DOHH2 (cell line): ENCODE measurements around the gene ENPP6.

Source experiments
- H3F3A ChIP-seq: fragments of 200-600 bp; sonication (generic), shearing (Covaris generic); 2 replicates; pipeline ENCODE4 v1.6.0; 2016; ENCODE audit warnings: antibody characterized with exemption, mild to moderate bottlenecking; ENCODE audit not compliant: control insufficient read depth, insufficient read depth
- H3K27ac ChIP-seq: fragments of 200-600 bp; sonication (generic); 2 replicates; pipeline ENCODE4 v1.5.1; 2014; ENCODE audit warnings: low read depth, mild to moderate bottlenecking, low read length, moderate library complexity
- H3K27me3 ChIP-seq: fragments of 200-600 bp; sonication (generic); 2 replicates; pipeline ENCODE4 v1.6.1; 2014; ENCODE audit warnings: mild to moderate bottlenecking, low read length, mixed read lengths; ENCODE audit not compliant: control insufficient read depth
- H3K36me3 ChIP-seq: fragments of 200-600 bp; sonication (generic); 2 replicates; pipeline ENCODE4 v1.6.1; 2014; ENCODE audit warnings: mild to moderate bottlenecking, low read length, moderate library complexity, mixed read lengths; ENCODE audit not compliant: control insufficient read depth
- H3K4me1 ChIP-seq: fragments of 200-600 bp; sonication (generic); 2 replicates; pipeline ENCODE4 v1.6.1; 2014; ENCODE audit warnings: mild to moderate bottlenecking, low read length, mixed read lengths; ENCODE audit not compliant: control insufficient read depth
- H3K4me2 ChIP-seq: fragments of 200-600 bp; sonication (generic); 2 replicates; pipeline ENCODE4 v1.6.0; 2014; ENCODE audit warnings: mild to moderate bottlenecking, low read length, moderate library complexity
- H3K4me3 ChIP-seq: fragments of 200-600 bp; sonication (generic); 2 replicates; pipeline ENCODE4 v1.5.1; 2014; ENCODE audit warnings: mild to moderate bottlenecking, low read length, mixed read lengths
- H3K79me2 ChIP-seq: fragments of 200-600 bp; sonication (generic); 2 replicates; pipeline ENCODE4 v1.6.1; 2014; ENCODE audit warnings: mild to moderate bottlenecking, low read length, mixed read lengths; ENCODE audit not compliant: control insufficient read depth
- H3K9me2 ChIP-seq: fragments of 200-600 bp; sonication (generic); replicated peaks from 2 replicates; pipeline ENCODE4 v1.6.1; 2014; ENCODE audit warnings: mild to moderate bottlenecking, low read length, mixed read lengths; ENCODE audit not compliant: control insufficient read depth
- H3K9me3 ChIP-seq: fragments of 200-600 bp; sonication (generic); 2 replicates; pipeline ENCODE4 v1.6.1; 2014; ENCODE audit warnings: antibody characterized with exemption, low read length, mixed read lengths; ENCODE audit not compliant: control insufficient read depth, insufficient read depth
- H4K20me1 ChIP-seq: fragments of 200-600 bp; sonication (generic); 2 replicates; pipeline ENCODE4 v1.6.0; 2014; ENCODE audit warnings: low read depth, mild to moderate bottlenecking, antibody characterized with exemption, low read length, moderate library complexity; ENCODE audit not compliant: control insufficient read depth, insufficient read depth
- CTCF ChIP-seq: fragments of 200-600 bp; sonication (generic); IDR thresholded peaks from one replicate; pipeline ENCODE4 v1.5.1; 2014; ENCODE audit warnings: antibody characterized with exemption, mild to moderate bottlenecking, low read depth, low read length; ENCODE audit not compliant: poor library complexity, severe bottlenecking
- EZH2phosphoT487 ChIP-seq: fragments of 200-600 bp; sonication (generic); IDR thresholded peaks from 2 replicates; pipeline ENCODE4 v1.6.1; 2017; ENCODE audit warnings: borderline replicate concordance, mild to moderate bottlenecking, antibody characterized with exemption, low read length, moderate library complexity, mixed read lengths

Gene ENPP6

GRCh38 chr4:184094532-184095159 lies 123.0 kb downstream of the ENPP6 start:
- Histone ChIP-seq H3K9me3 (no peaks in the 10 kb centered on the region), H3K4me3 (no peak overlapping the region), H3K27me3 (no peaks in the 10 kb centered on the region), H3K4me2 (no peak overlapping the region), H3K79me2 (no peaks in the 10 kb centered on the region), H3K27ac (no peak overlapping the region), H3K4me1 (no peaks in the 10 kb centered on the region), H3K36me3 (no peaks in the 10 kb centered on the region), H3K9me2 (no peaks in the 10 kb centered on the region), H3F3A (no peaks in the 10 kb centered on the region), H4K20me1 (no peaks in the 10 kb centered on the region)
- TF ChIP-seq EZH2phosphoT487 (no peak), CTCF (no peak)

- no peak overlapping the region for H3K4me2 ChIP-seq
- no peaks in the 10 kb centered on the region for H3K79me2 ChIP-seq
- H3K27ac ChIP-seq = no peak overlapping the region
- no peaks in the 10 kb centered on the region for H3K36me3 ChIP-seq
- no peaks in the 10 kb centered on the region for H3F3A ChIP-seq
- H3K9me3 ChIP-seq = no peaks in the 10 kb centered on the region
- no peaks in the 10 kb centered on the region for H3K27me3 ChIP-seq
- no peaks in the 10 kb centered on the region for H3K9me2 ChIP-seq
- TF ChIP-seq EZH2phosphoT487 (no peak), CTCF (no peak)
- H3K4me3 ChIP-seq = no peak overlapping the region
- no peaks in the 10 kb centered on the region for H3K4me1 ChIP-seq
- no peaks in the 10 kb centered on the region for H4K20me1 ChIP-seq
Measured at GRCh38 chr4:184091986-184092385, 125.7 kb downstream of the ENPP6 start.

- Histone ChIP-seq H3K4me3 (no peak overlapping the region), H3F3A (no peaks in the 10 kb centered on the region), H3K4me2 (no peak overlapping the region), H3K4me1 (no peaks in the 10 kb centered on the region), H3K27ac (no peak overlapping the region), H3K79me2 (no peaks in the 10 kb centered on the region), H3K27me3 (no peaks in the 10 kb centered on the region), H3K9me3 (no peaks in the 10 kb centered on the region), H3K9me2 (no peaks in the 10 kb centered on the region), H3K36me3 (no peaks in the 10 kb centered on the region), H4K20me1 (no peaks in the 10 kb centered on the region)
- no peak for TF ChIP-seq CTCF
- no peak for TF ChIP-seq EZH2phosphoT487
Measured at GRCh38 chr4:184090571-184090970, 127.1 kb downstream of the ENPP6 start.

GRCh38 chr4:184080674-184081073 lies 137.0 kb downstream of the ENPP6 start:
- Histone ChIP-seq H3K4me3 (no peak overlapping the region), H3K36me3 (no peaks in the 10 kb centered on the region), H3K79me2 (no peaks in the 10 kb centered on the region), H3F3A (no peaks in the 10 kb centered on the region), H4K20me1 (no peaks in the 10 kb centered on the region), H3K9me2 (no peaks in the 10 kb centered on the region), H3K27me3 (peaks cover 2% of the 10 kb centered on the region; the same call in 1 of the 2 replicates), H3K27ac (no peak overlapping the region), H3K4me1 (no peaks in the 10 kb centered on the region), H3K9me3 (no peaks in the 10 kb centered on the region), H3K4me2 (no peak overlapping the region)
- TF ChIP-seq EZH2phosphoT487 (no peak), CTCF (no peak)
